ENCODE data around the gene IRAK1BP1.

The IRAK1BP1 gene

GRCh38 chr6:78952362-78952761, 85.0 kb downstream of the IRAK1BP1 start:
- no peak overlapping the region for H4K91ac ChIP-seq (ENCODE audit: low read depth, low read length, poor library complexity)
- WGBS, 2 donors (ENCODE audit: extremely low coverage in 2 of 2, insufficient read length in 2 of 2, insufficient replicate concordance in 1 of 2), result no CpG with 5 or more reads among the region's 1 CpG
- H3K4me3 ChIP-seq (ENCODE audit: low read length in 2 of 2), result no peak overlapping the region

More at GRCh38 chr6:78952362-78952761, 85.0 kb downstream of the IRAK1BP1 start:
- H3K18ac ChIP-seq (ENCODE audit: low read length), result no peak overlapping the region
- no peaks in the 10 kb centered on the region for H3K4me1 ChIP-seq (ENCODE audit: control insufficient read depth in 2 of 2, insufficient read depth in 1 of 2, low read depth in 1 of 2, low read length in 2 of 2)
- H3K36me3 ChIP-seq (replicated peaks in 1 of 2; ENCODE audit: control insufficient read depth in 2 of 2, insufficient read depth in 2 of 2, low read length in 2 of 2), result peaks cover 19 to 100% of the 10 kb centered on the region in 2 donors
- H3K14ac ChIP-seq (ENCODE audit: low read length), result no peak overlapping the region
- H3K23ac ChIP-seq (ENCODE audit: low read depth, low read length, poor library complexity), result no peak overlapping the region
- no peak overlapping the region for H4K8ac ChIP-seq (ENCODE audit: low read depth, low read length)
- no peak overlapping the region for H2BK12ac ChIP-seq (ENCODE audit: low read length)
- no peak overlapping the region for H2BK5ac ChIP-seq (ENCODE audit: low read length)
- no peak overlapping the region for H3K9ac ChIP-seq (ENCODE audit: low read depth, low read length, poor library complexity)
- H3K27me3 ChIP-seq (ENCODE audit: control insufficient read depth in 3 of 3, insufficient read depth in 3 of 3, low read depth in 1 of 3, low read length in 3 of 3), result no peaks in the 10 kb centered on the region
- no peak overlapping the region for H3K27ac ChIP-seq (replicated peaks; ENCODE audit: low read length)
- H2BK120ac ChIP-seq (ENCODE audit: low read depth, low read length), result no peak overlapping the region
- no peak overlapping the region for H3K4me2 ChIP-seq (ENCODE audit: insufficient read depth, low read length, poor library complexity, severe bottlenecking)
- no peak for DNase-seq (ENCODE audit: low spot score)
- no peaks in the 10 kb centered on the region for H3K79me1 ChIP-seq (ENCODE audit: low read depth, low read length)
- no peak overlapping the region for H2BK15ac ChIP-seq (ENCODE audit: low read length)
- H3K4ac ChIP-seq (ENCODE audit: low read length), result no peak overlapping the region
- H2AK5ac ChIP-seq (ENCODE audit: low read depth, low read length), result no peak overlapping the region
- H2AFZ ChIP-seq (ENCODE audit: low read length), result no peak overlapping the region
- H3K9me3 ChIP-seq (replicated peaks in 1 of 2; ENCODE audit: control insufficient read depth in 2 of 2, insufficient read depth in 1 of 2, low read depth in 1 of 2, low read length in 2 of 2), result peaks cover 10 to 42% of the 10 kb centered on the region in 2 donors
